Peyer's patch (tissue), 4 donors: ENCODE data around the gene RYR1.

ENCODE experiments used
- CTCF ChIP-seq, 6 experiments: fragments of 450-650 bp in 4 of 6; fragments of 200-600 bp in 2 of 6; sonication (generic) in 1 of 6; IDR thresholded peaks; one replicate each; pipeline ENCODE4 v1.5.1; 2017 to 2019; ENCODE audit warnings: antibody characterized with exemption in 6 of 6, mild to moderate bottlenecking in 3 of 6, moderate library complexity in 1 of 6
- POLR2A ChIP-seq, 2 donors: fragments of 450-650 bp; IDR thresholded peaks; one replicate each; pipeline ENCODE4 v1.5.1; 2017; ENCODE audit warnings: antibody characterized with exemption in 2 of 2, mild to moderate bottlenecking in 2 of 2, moderate library complexity in 2 of 2

GRCh38 chr19:38506723-38507550, 73.4 kb downstream of the RYR1 start:
- no peak for TF ChIP-seq CTCF (IDR thresholded peaks at IDR 0.05)
- TF ChIP-seq POLR2A (IDR thresholded peaks at IDR 0.05) = no peak
